ENCODE data around the gene AQP3.

GRCh38 chr9:33475357-33475756 lies 28.0 kb upstream of the AQP3 start:
- TF ChIP-seq, protein P1, sequence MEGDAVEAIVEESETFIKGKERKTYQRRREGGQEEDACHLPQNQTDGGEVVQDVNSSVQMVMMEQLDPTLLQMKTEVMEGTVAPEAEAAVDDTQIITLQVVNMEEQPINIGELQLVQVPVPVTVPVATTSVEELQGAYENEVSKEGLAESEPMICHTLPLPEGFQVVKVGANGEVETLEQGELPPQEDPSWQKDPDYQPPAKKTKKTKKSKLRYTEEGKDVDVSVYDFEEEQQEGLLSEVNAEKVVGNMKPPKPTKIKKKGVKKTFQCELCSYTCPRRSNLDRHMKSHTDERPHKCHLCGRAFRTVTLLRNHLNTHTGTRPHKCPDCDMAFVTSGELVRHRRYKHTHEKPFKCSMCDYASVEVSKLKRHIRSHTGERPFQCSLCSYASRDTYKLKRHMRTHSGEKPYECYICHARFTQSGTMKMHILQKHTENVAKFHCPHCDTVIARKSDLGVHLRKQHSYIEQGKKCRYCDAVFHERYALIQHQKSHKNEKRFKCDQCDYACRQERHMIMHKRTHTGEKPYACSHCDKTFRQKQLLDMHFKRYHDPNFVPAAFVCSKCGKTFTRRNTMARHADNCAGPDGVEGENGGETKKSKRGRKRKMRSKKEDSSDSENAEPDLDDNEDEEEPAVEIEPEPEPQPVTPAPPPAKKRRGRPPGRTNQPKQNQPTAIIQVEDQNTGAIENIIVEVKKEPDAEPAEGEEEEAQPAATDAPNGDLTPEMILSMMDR (IDR thresholded peaks at IDR 0.05): no peak
- TF ChIP-seq POLR2AphosphoS5 (IDR thresholded peaks at IDR 0.05; ENCODE audit: insufficient read depth in 1 of 2, low read depth in 1 of 2) (no peak), POLR2A (IDR thresholded peaks at IDR 0.05) (no peak)
